Stimulated activated CD8-positive, alpha-beta memory T cell treated with anti-CD3 and anti-CD28 coated beads, Interleukin-4, amount 100 ng/mL, for 24 hours (primary cell): ENCODE measurements around the gene ACTR3C.

ENCODE experiments used
- DNase-seq: peaks from one replicate; pipeline ENCODE4 v3.0.0-alpha.2; 2020; ENCODE audit warnings: low read depth

Gene ACTR3C

DNA sequence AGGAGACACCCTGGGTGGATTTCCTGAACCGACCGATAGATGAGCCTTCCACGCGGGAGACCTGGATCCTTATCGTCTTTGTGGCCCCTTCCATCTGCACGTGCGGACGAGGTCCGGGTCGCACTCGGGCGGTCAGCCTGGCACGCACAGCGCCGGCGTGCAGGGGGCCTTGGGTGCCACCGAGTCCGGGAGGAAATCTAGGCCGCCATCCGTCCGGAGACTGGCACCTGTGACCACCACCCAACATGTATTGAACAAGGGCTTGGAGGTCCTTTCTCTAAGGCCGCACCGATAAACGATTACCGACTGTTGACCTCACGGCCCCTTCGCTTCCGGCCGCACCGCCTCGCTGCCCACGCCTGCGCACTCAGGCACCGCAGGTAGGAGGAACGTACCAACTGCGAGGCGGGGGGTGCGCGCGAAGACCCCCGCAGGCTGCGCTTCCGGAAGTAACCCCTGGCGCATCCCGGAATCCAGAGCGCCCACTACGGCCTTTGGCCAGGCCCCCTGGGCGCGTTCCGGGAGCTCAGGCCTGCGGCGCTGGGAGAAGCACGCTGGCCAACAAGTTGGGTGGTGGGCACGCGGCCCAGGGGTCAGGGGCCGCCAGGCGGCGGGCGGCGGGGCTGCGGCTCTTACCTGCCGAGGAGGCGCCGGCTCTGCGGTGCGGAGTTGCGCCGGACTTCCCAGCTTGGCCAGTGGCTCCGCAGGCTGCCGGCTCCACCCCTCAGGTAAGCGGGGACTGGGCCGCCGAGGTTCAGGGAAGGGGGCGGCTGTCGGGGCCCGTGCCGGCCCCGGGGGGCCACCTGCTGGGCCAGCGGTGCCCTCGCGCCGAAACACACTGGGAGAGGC, at the start of gene ACTR3C, which contains the start of gene LRRC61:
Gene ACTR3C (minus strand): TSS at position 713 of the 849 bp plus-strand sequence. CDS start 28,249 bp downstream, outside the sequence.
Gene LRRC61 (plus strand): TSS at position 523 of the 849 bp plus-strand sequence. CDS start 13,507 bp downstream, outside the sequence.
- DNase-seq, result peak; percentile 56

DNA sequence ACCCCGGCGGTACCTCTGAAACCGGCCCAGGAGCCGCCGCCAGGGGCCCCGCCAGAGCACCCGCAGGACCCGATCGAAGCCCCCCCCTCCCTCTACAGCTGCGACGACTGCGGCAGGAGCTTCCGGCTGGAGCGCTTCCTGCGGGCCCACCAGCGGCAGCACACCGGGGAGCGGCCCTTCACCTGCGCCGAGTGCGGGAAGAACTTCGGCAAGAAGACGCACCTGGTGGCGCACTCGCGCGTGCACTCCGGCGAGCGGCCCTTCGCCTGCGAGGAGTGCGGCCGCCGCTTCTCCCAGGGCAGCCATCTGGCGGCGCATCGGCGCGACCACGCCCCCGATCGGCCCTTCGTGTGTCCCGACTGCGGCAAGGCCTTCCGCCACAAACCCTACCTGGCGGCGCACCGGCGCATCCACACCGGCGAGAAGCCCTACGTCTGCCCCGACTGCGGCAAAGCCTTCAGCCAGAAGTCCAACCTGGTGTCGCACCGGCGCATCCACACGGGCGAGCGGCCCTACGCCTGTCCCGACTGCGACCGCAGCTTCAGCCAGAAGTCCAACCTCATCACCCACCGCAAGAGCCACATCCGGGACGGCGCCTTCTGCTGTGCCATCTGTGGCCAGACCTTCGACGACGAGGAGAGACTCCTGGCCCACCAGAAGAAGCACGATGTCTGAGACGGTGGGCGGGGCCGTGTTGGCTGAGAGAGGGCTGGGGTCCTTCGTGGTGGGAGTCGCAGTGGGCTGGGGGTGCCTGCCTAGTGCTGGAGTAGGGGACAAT, 49.1 kb upstream of the ACTR3C start:
- DNase-seq, result no peak

DNA sequence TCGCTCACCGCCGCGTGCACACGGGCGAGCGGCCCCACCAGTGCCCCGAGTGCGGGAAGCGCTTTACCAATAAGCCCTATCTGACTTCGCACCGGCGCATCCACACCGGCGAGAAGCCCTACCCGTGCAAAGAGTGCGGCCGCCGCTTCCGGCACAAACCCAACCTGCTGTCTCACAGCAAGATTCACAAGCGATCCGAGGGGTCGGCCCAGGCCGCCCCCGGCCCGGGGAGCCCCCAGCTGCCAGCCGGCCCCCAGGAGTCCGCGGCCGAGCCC, 48.6 kb upstream of the ACTR3C start:
- DNase-seq, result no peak

DNA sequence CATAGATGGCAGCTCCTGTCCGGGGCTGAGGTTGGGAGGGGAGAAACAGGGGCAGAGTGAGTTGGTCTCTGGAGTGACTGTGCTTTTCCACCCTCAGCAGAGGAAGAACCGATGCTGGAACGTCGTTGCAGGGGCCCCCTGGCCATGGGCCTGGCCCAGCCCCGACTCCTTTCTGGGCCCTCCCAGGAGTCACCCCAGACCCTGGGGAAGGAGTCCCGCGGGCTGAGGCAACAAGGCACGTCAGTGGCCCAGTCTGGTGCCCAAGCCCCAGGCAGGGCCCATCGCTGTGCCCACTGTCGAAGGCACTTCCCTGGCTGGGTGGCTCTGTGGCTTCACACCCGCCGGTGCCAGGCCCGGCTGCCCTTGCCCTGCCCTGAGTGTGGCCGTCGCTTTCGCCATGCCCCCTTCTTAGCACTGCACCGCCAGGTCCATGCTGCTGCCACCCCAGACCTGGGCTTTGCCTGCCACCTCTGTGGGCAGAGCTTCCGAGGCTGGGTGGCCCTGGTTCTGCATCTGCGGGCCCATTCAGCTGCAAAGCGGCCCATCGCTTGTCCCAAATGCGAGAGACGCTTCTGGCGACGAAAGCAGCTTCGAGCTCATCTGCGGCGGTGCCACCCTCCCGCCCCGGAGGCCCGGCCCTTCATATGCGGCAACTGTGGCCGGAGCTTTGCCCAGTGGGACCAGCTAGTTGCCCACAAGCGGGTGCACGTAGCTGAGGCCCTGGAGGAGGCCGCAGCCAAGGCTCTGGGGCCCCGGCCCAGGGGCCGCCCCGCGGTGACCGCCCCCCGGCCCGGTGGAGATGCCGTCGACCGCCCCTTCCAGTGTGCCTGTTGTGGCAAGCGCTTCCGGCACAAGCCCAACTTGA, 48.0 kb upstream of the ACTR3C start:
- no peak for DNase-seq

DNA sequence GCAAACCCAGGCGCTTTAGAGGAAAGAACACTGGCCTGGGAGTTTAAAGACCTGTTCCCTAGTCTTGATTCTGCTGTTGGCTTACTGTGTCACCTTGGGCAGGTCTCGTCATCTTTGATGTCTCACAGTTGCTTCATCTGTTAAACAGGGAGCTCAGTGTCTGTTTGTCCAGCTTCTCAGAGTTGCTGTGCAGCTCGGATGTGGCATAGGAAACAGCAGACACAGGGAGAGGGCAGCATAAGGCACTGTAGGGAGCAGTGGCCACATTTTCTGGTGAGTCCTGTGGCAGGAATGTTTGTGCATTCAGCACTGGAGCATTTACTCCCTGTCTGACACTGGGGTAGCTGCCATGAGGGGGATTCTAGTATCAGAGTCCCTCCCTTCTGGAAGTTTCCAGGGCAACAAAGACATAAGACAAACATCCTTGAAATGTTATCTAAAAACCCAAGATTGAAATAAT, 47.3 kb upstream of the ACTR3C start:
- no peak for DNase-seq

DNA sequence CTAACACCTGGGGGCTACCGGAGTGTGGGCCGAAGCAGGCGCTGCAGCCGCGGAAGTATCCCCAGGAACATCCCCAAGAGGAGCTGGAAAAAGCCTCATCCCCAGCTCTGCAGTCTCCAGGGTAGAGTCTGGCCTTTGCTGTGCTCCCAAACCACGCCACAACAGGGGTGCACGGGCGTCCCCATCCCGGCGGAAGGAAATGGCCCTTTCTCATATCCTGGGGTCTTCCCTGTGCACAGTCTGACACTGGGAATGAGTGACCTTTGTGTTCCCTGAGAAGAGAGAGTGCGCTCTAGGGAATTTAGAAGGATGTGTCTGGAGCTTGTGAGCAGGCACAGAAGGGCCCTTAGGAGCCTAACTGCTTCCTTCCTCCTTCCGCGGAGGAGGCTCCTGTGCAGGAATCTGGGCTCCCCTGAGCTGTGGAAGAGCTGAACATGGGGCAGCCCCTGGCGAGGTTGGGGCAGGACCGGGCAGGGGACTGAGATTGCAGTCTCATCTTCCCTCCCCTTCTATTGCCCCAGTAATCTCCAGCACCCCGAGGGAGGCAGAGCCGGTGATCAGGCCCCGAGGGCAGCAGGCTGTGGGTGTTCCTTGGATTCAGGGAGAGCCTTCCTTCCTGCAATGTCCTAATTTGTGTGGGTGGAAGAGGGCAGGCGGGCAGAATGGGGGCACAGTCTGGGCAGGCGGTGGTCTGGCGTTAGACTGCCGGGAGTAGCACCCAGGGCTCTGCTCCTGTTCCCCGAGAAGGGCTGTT, 46.6 kb upstream of the ACTR3C start:
- no peak for DNase-seq

DNA sequence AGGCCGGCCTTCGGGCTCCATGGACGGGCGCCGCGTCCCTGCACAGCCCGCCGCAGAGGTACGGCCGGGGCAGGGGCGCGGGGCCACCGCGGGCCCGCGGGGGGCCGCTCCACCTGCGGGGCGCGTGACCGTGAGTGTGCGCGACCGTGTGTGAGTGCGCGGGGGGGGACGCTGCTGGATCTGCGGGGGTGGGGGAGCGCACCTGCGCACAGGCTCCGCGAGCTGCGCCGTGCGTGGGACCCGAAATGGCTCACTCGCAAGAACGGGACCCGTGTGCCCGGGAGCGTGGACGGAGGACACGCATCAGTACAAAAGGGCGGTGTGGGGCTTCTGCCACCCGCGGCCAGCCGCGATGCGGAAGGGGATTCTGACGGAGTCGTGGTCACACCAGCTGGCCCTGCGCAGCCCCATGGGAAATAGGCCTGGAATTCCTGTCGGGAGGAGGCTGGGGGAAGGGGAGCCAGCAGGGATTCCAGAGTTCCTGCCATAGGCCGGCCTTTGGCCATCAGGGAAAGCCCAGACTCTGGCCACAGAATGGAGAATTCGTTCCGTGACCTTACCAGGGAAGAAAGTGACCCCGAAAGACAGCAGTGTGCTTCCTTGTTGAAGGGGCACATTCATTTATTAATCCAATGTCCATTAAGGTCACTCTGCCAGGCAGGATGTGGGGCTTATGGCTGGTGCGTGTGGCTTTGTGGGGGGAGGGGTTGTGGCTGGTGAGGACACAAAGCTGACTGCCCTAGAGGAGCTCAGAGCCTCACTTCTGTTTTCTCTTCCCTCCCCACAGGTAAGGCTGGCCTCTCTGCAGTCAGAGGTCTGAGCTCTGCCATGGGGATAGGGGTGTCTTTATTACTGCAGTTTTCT, 45.8 kb upstream of the ACTR3C start:
- no peak for DNase-seq

DNA sequence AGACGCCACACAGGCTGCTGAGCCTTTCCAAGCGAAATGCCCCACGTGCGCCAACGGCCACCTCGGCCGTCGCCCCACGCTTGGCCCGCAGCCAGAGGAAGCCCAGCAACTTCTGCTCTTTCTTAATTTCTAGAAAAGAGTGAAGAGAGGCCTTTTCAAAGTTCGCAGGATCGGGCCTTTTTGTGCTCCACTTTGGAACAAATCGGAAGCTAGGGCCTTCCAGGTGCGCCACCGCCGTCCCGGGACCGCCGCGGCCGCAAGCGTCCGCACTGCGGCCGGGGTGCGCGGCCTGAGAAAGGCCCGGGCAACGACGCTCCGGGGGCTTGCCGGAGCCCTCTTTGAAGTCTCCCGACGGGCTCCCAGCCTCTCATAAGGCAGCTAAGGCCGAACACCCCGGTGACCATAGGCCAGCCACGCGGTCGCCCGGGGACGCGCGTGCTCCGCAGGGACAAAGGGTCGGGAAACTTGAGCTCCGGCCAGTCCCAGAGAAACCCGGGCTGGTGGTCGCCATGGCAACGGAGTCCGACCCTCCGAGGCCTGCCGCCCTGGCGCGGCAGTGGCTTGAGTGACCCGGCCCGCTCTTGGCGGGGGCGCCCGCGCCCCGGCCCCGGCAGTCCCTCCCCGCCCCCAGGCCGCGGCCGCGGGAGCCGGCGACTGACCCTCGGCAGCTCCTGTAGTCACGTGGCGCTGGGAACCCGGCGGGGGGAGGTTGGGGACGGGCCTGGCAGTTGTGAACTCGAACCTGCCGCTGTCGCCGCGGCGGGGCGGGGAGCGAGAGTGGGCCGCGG, 44.9 kb upstream of the ACTR3C start, which contains the start of gene REPIN1:
Gene REPIN1 (plus strand): TSS at position 727 of the 788 bp plus-strand sequence. CDS start 890 bp downstream, outside the sequence.
- DNase-seq, result peak; percentile 70

DNA sequence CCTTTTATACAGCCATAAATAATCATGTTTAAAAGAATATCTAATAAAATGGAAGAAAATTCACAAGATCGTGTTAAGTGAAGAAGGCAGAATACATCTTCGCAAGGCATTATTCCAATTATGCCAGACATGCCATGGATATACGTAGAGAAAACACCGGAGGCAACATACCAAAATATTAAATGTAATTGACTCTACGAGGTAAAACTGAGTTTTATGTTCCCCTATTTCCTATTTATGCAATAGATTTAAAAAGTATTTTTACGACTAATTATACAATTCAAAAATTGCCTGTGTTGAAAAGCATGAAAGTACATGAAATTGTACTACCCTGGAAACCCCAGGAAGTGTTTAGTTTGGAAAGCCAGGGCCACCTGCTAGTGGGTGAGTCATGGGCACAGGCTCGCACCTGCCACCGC, 44.3 kb upstream of the ACTR3C start:
- DNase-seq, result no peak

DNA sequence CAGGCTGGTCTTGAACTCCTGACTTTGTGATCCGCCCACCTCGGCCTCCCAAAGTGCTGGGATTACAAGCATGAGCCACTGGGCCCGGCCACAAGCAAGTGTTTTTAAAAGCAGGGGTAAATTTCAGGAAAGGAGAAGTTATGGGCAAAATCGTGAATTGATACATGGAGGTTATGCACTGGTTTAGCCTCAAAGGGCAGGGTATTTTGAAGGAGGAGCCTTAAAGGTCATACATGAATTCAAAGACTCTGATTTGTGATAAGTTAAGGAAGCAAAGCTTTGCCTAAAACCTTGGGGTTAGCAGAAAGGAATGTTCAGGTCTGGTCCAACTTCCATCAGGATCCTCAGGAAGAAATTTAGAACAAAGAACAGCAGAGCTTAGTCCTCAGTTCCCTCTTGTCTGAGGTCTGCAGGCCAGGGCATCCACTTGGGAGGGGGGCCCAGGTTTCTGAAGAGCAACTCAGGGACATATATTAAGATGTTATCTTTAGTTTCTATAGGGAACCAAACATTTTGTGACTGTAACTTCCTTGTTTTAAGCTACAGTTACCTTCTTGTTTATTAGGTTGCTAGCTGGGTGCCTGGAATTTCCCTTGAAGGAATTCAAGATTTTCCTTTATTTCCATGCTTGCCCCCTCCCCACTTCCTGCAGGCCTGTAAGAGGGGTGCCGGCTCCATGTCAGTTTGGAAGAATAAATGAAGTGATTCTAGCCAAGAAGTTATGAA, 42.5 kb upstream of the ACTR3C start:
- no peak for DNase-seq

DNA sequence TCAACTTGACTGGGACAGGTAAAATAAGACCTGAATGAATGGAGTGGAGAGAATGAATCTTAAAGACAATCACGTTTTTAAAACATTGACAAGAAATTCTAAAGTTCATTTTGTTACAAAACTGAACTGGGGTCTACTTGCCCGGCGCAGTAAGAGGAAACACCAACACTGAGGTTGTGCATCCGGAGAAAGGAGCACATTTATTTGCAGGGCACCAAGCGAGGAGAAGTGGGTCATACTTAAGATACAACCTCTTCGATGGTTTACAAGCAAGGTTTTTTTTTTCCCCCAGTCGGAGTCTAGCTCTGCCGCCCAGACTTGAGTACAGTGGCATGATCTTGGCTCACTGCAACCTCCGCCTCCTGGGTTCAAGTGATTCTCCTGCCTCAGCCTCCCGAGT, 41.8 kb upstream of the ACTR3C start:
- no peak for DNase-seq

DNA sequence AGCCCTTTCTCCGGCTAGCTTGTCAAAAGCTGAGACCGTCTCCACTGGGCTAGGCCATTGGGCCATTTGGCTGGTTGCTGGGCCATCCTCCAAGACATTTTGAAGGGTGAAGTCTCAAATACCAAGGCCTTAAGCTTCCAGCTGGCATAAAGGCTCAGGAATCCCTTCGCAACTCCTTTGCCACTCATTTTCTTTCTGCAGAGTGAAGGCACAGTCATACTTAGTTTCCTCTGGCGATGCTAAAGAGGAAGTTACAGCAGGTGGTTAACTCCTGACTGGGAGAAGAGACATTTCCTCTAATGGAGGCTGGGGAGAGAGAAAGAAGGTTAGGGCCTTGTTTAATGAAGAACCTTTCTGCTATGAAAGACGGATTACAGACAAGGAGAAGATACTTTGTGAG, 40.5 kb upstream of the ACTR3C start:
- no peak for DNase-seq

DNA sequence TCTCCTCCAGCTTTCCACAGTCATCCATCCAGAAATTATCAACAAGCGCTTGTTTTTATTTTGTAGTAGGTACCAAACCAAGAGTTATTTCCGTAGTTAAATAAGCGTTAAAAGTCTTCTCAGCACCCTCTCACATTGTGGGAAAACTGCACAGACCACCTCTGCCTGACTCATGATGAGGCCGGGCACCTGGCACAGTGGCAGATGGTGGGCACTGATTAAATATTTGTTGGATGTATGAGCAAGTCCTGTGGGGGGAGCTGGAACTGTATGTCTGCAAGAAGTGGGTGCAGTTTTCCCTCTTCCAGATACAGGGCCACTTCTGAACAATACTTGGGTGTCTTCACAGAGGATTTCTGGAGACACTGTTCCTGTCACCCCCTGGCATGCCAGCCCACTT, 40.0 kb upstream of the ACTR3C start:
- DNase-seq, result no peak

DNA sequence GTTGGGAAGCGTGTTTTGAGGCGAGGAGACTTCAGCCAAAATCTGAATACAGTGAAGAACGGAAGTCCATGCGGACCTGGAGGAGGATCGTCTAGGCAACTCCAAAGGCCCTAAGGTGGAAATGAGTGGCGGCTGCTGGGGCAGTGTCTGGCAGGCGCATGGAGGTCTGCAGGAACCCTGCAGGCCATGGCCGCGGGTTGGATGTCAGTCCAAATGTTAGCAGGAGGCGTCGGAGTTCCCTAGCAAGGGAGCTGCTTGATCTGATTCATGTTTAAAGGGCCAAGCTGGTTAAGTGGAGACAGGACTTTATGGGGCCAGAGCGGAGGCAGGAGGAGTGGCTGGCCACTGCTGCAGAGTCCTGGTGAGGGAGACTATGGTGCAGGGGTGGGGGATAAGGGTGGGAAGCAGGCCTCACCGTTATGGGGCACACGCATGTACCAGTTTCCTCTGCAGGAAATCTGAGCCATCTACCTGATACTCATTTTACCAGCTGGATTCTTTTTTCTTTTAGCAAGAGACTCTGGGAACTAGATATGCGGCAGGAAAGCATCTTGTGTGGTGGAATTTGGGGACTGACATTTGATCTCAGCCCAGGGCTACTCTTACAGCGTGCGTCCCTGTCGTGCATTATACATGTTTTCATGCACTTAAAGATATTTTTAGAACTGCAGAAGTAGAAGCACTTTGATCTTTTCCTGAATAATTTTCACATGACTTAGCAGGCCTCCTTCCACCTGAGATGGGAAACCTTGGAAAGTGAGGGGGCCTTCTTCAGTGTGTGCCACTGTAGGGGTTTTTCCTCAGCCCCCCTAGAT, 38.7 kb upstream of the ACTR3C start:
- DNase-seq, result no peak

DNA sequence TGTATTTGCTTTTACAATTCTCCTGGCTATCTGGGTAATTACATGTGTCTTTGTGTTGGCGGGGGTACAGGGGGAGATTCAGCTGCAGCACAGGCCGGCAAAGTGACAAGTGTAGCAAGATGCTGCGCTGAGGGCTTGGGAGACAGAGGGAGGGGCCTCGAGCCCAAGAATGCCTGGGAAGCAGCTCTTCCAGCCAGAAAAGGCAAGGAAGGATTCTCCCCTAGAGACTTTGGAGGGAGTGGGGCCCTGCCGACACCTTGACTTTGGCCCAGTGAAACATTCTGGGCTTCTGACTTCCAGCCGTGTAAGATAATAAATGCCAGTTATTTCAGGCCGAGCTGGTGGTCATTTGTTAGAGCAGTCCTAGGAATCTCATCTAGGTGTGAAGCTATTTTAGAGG, 38.1 kb upstream of the ACTR3C start:
- no peak for DNase-seq

DNA sequence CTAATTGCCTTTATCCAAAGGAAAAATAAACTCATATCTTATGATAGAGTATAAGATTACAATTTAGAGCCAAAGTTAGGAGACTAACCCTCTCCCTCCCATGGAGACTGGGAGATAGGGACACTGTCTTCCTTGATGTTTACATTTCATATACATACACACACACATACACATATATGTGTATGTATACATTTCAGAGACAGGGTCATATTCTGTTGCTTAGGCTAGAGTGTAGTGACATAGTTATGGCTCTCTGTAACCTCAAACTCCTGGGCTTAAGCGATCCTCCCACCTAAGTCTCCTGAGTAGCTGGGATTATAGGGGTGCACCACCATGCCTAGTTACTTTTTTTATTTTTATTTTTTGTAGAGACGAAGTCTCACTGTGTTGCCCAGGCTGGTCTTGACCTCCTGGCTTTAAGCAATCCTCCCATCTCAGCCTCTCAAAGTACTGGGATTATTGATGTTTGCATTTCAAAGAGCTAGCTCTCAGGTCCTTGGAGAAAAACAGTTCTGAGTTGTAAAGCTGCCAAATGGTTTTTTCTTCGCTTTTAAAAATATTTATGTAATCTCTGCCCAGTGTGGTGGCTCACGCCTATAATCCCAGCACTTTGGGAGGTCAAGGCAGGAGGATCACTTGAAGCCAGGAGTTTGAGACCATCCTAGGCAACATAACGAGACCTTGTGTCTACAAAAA, 37.2 kb upstream of the ACTR3C start:
- DNase-seq, result no peak

DNA sequence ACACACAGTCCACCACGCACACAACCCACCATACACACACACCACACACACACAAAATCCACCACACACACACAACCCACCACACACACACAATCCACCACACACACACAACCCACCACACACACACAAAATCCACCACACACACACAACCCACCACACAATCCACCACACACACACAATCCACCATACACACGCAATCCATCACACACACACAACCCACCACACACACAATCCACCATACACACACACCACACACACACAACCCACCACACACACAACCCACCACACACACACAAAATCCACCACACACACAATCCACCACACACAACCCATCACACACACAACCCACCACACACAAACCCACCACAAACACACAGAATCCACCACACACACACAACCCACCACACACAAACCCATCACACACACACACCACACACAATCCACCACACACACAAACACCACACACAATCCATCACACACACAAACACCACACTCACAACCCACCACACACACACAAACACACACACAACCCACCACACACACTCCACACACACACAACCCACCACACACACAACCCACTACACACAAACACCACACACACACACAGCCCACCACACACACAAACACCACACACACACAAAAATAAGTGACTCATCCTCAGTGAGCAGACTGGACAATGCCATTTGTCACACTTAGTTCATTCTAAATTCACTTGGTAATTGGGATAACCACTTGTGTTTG, 36.4 kb upstream of the ACTR3C start:
- DNase-seq, result no peak
